Measurements from ENCODE around the gene CLDN24. TPM values are rescaled to one million over a fixed set of nuclear protein-coding genes. Genes with fewer than 3 reads are reported as not detected.

CLDN24 gene
- total RNA-seq, 2 donors from 2014 or later, result not detected

DNA sequence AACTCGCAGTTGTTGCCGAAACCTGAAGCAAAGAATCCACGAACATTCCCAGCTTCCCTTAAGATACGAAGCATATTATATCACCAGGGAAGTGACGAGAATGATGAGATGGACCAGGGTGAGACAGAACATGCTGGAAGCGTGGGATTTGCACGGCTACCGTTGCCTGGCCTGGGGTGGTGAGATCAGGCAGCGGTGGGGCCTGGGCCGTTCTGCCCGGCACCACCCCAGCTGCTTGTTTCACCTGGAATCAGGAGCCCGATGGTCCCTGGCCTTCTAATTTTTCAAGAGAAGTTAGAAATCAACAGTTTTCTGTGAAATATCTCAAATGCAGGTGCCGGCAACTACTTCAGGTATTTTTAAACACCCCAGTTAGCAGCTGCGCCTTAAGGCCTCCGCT is 7.9 kb downstream of the CLDN24 start:
- H3K4me3 ChIP-seq (ENCODE audit: low read length), result no peak overlapping the region
- no peaks in the 10 kb centered on the region for H3K4me1 ChIP-seq (ENCODE audit: control insufficient read depth, insufficient read depth, low read length)
- no peak overlapping the region for H3K27ac ChIP-seq (ENCODE audit: low read depth, low read length)
- no peak overlapping the region for H3K27ac Mint-ChIP-seq
- H3K27me3 Mint-ChIP-seq (ENCODE audit: insufficient read depth), result no peaks in the 10 kb centered on the region
- H3K4me1 Mint-ChIP-seq, result no peaks in the 10 kb centered on the region
- no peaks in the 10 kb centered on the region for H3K27me3 ChIP-seq (ENCODE audit: control insufficient read depth, insufficient read depth, low read length, poor library complexity, severe bottlenecking)
- no peaks in the 10 kb centered on the region for H3K9me3 ChIP-seq (ENCODE audit: control insufficient read depth, low read length)
- H3K9ac ChIP-seq (ENCODE audit: extremely low read depth, low read length, poor library complexity, severe bottlenecking), result no peak overlapping the region
- H3K36me3 ChIP-seq (ENCODE audit: control insufficient read depth, insufficient read depth, low read length), result peaks cover 93% of the 10 kb centered on the region
- no peaks in the 10 kb centered on the region for H3K9me3 Mint-ChIP-seq
- peaks cover 65% of the 10 kb centered on the region for H3K36me3 Mint-ChIP-seq (ENCODE audit: low read depth)
- no peak for DNase-seq
- TF ChIP-seq, protein P1, sequence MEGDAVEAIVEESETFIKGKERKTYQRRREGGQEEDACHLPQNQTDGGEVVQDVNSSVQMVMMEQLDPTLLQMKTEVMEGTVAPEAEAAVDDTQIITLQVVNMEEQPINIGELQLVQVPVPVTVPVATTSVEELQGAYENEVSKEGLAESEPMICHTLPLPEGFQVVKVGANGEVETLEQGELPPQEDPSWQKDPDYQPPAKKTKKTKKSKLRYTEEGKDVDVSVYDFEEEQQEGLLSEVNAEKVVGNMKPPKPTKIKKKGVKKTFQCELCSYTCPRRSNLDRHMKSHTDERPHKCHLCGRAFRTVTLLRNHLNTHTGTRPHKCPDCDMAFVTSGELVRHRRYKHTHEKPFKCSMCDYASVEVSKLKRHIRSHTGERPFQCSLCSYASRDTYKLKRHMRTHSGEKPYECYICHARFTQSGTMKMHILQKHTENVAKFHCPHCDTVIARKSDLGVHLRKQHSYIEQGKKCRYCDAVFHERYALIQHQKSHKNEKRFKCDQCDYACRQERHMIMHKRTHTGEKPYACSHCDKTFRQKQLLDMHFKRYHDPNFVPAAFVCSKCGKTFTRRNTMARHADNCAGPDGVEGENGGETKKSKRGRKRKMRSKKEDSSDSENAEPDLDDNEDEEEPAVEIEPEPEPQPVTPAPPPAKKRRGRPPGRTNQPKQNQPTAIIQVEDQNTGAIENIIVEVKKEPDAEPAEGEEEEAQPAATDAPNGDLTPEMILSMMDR (conservative IDR thresholded peaks at IDR 0.05), result no peak
- no peak overlapping the region for H3K4me3 Mint-ChIP-seq
- WGBS, 2 experiments (ENCODE audit: insufficient coverage in 1 of 2, insufficient read length in 1 of 2), result 95 to 98% methylated on average over 15 of the region's 15 CpGs

DNA sequence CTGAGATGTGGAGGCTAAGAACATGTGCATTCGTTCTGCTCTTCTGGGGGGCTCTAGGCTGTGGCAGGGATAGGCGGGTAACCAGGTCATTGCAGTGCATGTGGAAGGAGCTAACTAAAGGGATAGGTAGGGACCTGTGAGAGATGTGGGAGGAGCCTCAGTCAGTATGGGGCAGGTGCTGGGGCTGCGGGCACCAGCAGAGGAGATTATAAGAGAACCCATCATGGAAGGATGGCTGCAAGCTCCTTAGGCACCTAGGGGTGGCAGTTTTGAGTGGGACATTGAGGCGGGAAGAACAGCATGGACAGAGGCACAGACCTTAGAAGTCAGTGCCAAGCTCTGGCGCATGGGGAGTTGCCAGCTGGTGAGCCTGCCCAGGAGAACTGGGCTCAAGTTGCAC is 9.4 kb downstream of the CLDN24 start:
- no peaks in the 10 kb centered on the region for H3K4me1 Mint-ChIP-seq
- H3K27me3 Mint-ChIP-seq (ENCODE audit: insufficient read depth), result no peaks in the 10 kb centered on the region
- peaks cover 66% of the 10 kb centered on the region for H3K36me3 Mint-ChIP-seq (ENCODE audit: low read depth)
- no peak for DNase-seq
- H3K27ac Mint-ChIP-seq, result no peak overlapping the region
- Histone ChIP-seq H3K9me3 (ENCODE audit: control insufficient read depth, low read length) (peaks cover 5% of the 10 kb centered on the region), H3K4me1 (ENCODE audit: control insufficient read depth, insufficient read depth, low read length) (no peaks in the 10 kb centered on the region), H3K36me3 (ENCODE audit: control insufficient read depth, insufficient read depth, low read length) (peaks cover 93% of the 10 kb centered on the region), H3K27me3 (ENCODE audit: control insufficient read depth, insufficient read depth, low read length, poor library complexity, severe bottlenecking) (no peaks in the 10 kb centered on the region), H3K27ac (ENCODE audit: low read depth, low read length) (no peak overlapping the region), H3K9ac (ENCODE audit: extremely low read depth, low read length, poor library complexity, severe bottlenecking) (no peak overlapping the region), H3K4me3 (ENCODE audit: low read length) (no peak overlapping the region)
- H3K4me3 Mint-ChIP-seq, result no peak overlapping the region
- TF ChIP-seq, protein P1 (conservative IDR thresholded peaks at IDR 0.05), result no peak
- no peaks in the 10 kb centered on the region for H3K9me3 Mint-ChIP-seq
- WGBS, 2 experiments (ENCODE audit: insufficient coverage in 1 of 2, insufficient read length in 1 of 2), result 96% methylated on average over 5 of the region's 5 CpGs

DNA sequence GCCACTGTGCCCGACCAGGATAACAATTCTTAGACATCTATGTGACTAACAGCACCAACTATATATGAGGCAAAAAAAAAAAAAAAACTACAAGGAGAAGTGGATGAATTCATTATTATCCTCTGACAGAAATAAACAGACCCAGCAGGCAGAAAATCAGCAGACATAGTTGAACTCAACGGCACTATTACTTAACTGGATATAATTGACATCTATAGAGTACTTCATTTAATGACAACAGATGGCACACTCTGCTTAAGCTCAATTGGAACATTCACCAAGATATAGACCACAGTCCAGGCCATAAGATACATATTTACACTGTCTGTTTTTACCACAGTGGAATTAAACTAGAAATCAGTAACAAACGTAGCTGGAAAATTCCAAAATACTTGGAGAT is 15.4 kb downstream of the CLDN24 start:
- Mint-ChIP-seq H3K27ac (no peak overlapping the region), H3K36me3 (ENCODE audit: low read depth) (peaks cover 73% of the 10 kb centered on the region), H3K4me3 (no peak overlapping the region), H3K4me1 (no peaks in the 10 kb centered on the region), H3K27me3 (ENCODE audit: insufficient read depth) (no peaks in the 10 kb centered on the region), H3K9me3 (peaks cover 2% of the 10 kb centered on the region)
- Histone ChIP-seq H3K9ac (ENCODE audit: extremely low read depth, low read length, poor library complexity, severe bottlenecking) (no peak overlapping the region), H3K9me3 (ENCODE audit: control insufficient read depth, low read length) (peaks cover 13% of the 10 kb centered on the region), H3K27me3 (ENCODE audit: control insufficient read depth, insufficient read depth, low read length, poor library complexity, severe bottlenecking) (no peaks in the 10 kb centered on the region), H3K4me1 (ENCODE audit: control insufficient read depth, insufficient read depth, low read length) (no peaks in the 10 kb centered on the region), H3K4me3 (ENCODE audit: low read length) (no peak overlapping the region), H3K36me3 (ENCODE audit: control insufficient read depth, insufficient read depth, low read length) (peaks cover 91% of the 10 kb centered on the region), H3K27ac (ENCODE audit: low read depth, low read length) (no peak overlapping the region)
- no peak for DNase-seq
- TF ChIP-seq, protein P1 (conservative IDR thresholded peaks at IDR 0.05), result no peak
- 91 to 100% methylated on average over 1 to 3 of the region's 3 CpGs for WGBS, 2 experiments (ENCODE audit: insufficient coverage in 1 of 2, insufficient read length in 1 of 2)
